ENCODE data around the gene MR1. TPM values are rescaled to one million over a fixed set of nuclear protein-coding genes. Genes with fewer than 3 reads are reported as not detected.

The MR1 gene
- total RNA-seq, 1 donor from 2014 or later, result 4.8 TPM

DNA sequence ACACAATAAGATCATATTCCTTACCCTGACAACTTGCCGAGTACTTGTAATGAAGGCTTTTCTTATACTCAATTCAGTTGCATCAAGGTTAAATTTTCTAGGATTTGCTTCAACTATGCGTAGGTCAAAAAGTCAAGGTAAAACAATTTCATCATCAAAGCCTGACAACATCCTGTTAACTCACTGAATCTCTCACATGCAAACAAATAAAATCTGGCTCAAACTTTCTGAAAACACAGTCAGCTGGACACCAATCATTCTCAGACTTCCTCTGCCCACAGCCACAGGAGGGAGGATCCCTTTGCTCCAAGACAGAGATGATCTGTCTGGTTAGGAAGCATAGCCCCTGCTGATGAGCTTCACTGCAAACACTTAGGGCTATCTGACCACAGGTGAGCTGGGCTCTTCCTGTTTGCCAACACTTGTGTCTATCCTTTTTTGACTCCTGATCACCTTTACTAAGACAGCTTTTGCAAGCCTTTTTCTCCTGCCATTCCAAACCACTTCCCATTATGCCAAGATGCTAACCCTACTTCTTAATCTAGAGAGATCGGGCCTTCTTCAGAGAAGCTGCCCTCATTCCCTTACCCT, 31.1 kb upstream of the MR1 start:
- H3K27me3 ChIP-seq (ENCODE audit: low read depth), result no peaks in the 10 kb centered on the region
- intact Hi-C loops (cut with micrococcal nuclease), result no loop called here
- no peak for DNase-seq
- no peaks in the 10 kb centered on the region for H3K4me1 ChIP-seq
- no peak for TF ChIP-seq CTCF (IDR thresholded peaks at IDR 0.05; ENCODE audit: borderline replicate concordance)
- H3K36me3 ChIP-seq, result peaks cover 57% of the 10 kb centered on the region
- no peak overlapping the region for H3K4me3 ChIP-seq
- no peaks in the 10 kb centered on the region for H3K9me3 ChIP-seq (replicated peaks)
- H3K27ac ChIP-seq (replicated peaks), result no peak overlapping the region

DNA sequence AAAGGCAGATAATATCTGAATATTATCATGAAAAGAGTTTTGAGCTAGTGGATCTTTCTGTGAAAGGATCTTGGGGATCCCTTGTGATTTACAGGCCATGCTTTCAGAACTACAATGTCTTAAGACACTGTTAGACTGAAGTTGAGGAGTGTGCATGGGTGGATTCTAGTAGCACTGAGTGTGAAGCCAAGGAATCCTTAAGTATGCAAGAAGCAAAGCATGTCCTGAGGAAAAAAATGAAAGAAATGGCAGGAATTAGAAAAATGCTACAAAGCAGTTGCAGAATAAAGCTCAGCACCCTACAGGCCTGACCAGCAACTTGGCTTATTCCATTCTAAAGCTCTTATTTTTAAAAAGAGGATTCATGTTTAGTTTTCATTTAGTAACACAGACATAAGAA, 23.0 kb upstream of the MR1 start:
- intact Hi-C loops (cut with micrococcal nuclease), result no loop called here
- peaks cover 26% of the 10 kb centered on the region for H3K4me1 ChIP-seq

GRCh38 chr1:181011301-181012202, 22.2 kb upstream of the MR1 start:
- H3K27ac ChIP-seq (replicated peaks), result no peak overlapping the region
- intact Hi-C loops (cut with micrococcal nuclease), result no loop called here

More for the DNA sequence above, 23.0 kb upstream of the MR1 start:
- no peak for DNase-seq
- Histone ChIP-seq H3K27me3 (ENCODE audit: low read depth) (no peaks in the 10 kb centered on the region), H3K36me3 (no peaks in the 10 kb centered on the region), H3K27ac (replicated peaks) (no peak overlapping the region), H3K9me3 (replicated peaks) (no peaks in the 10 kb centered on the region), H3K4me3 (no peak overlapping the region)
- no peak for TF ChIP-seq CTCF (IDR thresholded peaks at IDR 0.05; ENCODE audit: borderline replicate concordance)

GRCh38 chr1:181012203-181012745, 21.5 kb upstream of the MR1 start:
- no peaks in the 10 kb centered on the region for H3K27me3 ChIP-seq (ENCODE audit: low read depth)
- no peak for DNase-seq
- no peaks in the 10 kb centered on the region for H3K9me3 ChIP-seq (replicated peaks)
- no peaks in the 10 kb centered on the region for H3K36me3 ChIP-seq
- peaks cover 31% of the 10 kb centered on the region for H3K4me1 ChIP-seq
- no peak overlapping the region for H3K4me3 ChIP-seq
- no peak for TF ChIP-seq CTCF (IDR thresholded peaks at IDR 0.05; ENCODE audit: borderline replicate concordance)
- no peak overlapping the region for H3K27ac ChIP-seq (replicated peaks)
- intact Hi-C loops (cut with micrococcal nuclease), result no loop called here

More at GRCh38 chr1:181011301-181012202, 22.2 kb upstream of the MR1 start:
- no peak for TF ChIP-seq CTCF (IDR thresholded peaks at IDR 0.05; ENCODE audit: borderline replicate concordance)
- no peaks in the 10 kb centered on the region for H3K27me3 ChIP-seq (ENCODE audit: low read depth)
- no peak overlapping the region for H3K4me3 ChIP-seq
- no peak for DNase-seq
- H3K9me3 ChIP-seq (replicated peaks), result no peaks in the 10 kb centered on the region
- H3K36me3 ChIP-seq, result no peaks in the 10 kb centered on the region
- peaks cover 31% of the 10 kb centered on the region for H3K4me1 ChIP-seq

DNA sequence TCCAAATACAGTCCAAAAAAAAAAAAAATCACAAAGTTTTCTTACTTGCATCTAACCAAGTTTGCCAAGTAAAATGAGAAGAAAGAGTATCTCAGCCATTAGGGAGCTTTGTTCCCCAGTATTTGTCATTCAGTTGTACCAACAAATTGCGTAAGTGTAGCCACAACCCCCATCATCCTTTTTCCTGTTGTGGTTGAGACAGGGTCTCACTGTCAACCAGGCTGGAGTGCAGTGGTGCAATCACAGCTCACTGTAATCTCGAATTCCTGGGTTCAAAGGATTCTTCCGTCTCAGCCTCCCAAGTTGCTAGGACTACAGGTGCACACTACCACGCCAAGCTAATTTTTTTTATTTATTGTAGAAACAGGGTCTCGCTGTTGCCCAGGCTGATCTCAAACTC, 20.6 kb upstream of the MR1 start:
- DNase-seq, result no peak
- H3K4me1 ChIP-seq, result peaks cover 31% of the 10 kb centered on the region
- H3K9me3 ChIP-seq (replicated peaks), result no peaks in the 10 kb centered on the region
- no peaks in the 10 kb centered on the region for H3K27me3 ChIP-seq (ENCODE audit: low read depth)
- intact Hi-C loops (cut with micrococcal nuclease), result no loop called here
- no peak overlapping the region for H3K4me3 ChIP-seq
- no peak overlapping the region for H3K27ac ChIP-seq (replicated peaks)
- no peaks in the 10 kb centered on the region for H3K36me3 ChIP-seq
- no peak for TF ChIP-seq CTCF (IDR thresholded peaks at IDR 0.05; ENCODE audit: borderline replicate concordance)

All from left ventricle myocardium inferior (tissue), 1 donor.